Keratinocyte (primary cell): ENCODE data around the gene OR10A2. TPM values are rescaled to one million over a fixed set of nuclear protein-coding genes. Genes with fewer than 3 reads are reported as not detected.

Source experiments
- DNase-seq: peaks from one replicate; pipeline ENCODE4 v3.0.0-alpha.2; 2011; ENCODE audit warnings: low read depth, missing footprints, low spot score
- FAIRE-seq: peaks from 2 replicates; lab custom pipeline; 2011; peaks lifted over from hg19 to GRCh38; lab: Jason Lieb, UNC
- H2AFZ ChIP-seq: 2 replicates; pipeline ENCODE4 v1.6.0; 2012; ENCODE audit warnings: low read length, control low read depth, inconsistent platforms; ENCODE audit not compliant: control insufficient read depth
- H3K27ac ChIP-seq: 2 replicates; pipeline ENCODE4 v1.5.1; 2011; ENCODE audit warnings: low read length; ENCODE audit not compliant: control insufficient read depth, insufficient read depth
- H3K27me3 ChIP-seq: 3 replicates; pipeline ENCODE4 v1.6.0; 2011; ENCODE audit warnings: low read length; ENCODE audit not compliant: control insufficient read depth, insufficient read depth; ENCODE audit errors: extremely low read depth
- H3K36me3 ChIP-seq, 2 experiments: 2 replicates in 1 of 2; 3 replicates in 1 of 2; pipeline ENCODE4 v1.5.1; 2011; ENCODE audit warnings: low read length in 2 of 2, mild to moderate bottlenecking in 1 of 2; ENCODE audit not compliant: control insufficient read depth in 2 of 2, insufficient read depth in 2 of 2; ENCODE audit errors: extremely low read depth in 1 of 2
- H3K4me1 ChIP-seq: 3 replicates; pipeline ENCODE4 v1.5.1; 2011; ENCODE audit warnings: low read length; ENCODE audit not compliant: control insufficient read depth, insufficient read depth; ENCODE audit errors: extremely low read depth
- H3K4me2 ChIP-seq: 3 replicates; pipeline ENCODE4 v1.6.0; 2011; ENCODE audit warnings: low read depth, low read length; ENCODE audit not compliant: control insufficient read depth, insufficient read depth; ENCODE audit errors: extremely low read depth
- H3K4me3 ChIP-seq, 3 experiments: fragments of 200-600 bp in 1 of 3; sonication (generic) in 1 of 3; 2 replicates in 2 of 3; 3 replicates in 1 of 3; pipeline ENCODE4 v1.5.1; 2011 to 2016; ENCODE audit warnings: low read length in 3 of 3, mild to moderate bottlenecking in 3 of 3, control low read depth in 2 of 3, inconsistent platforms in 1 of 3, low read depth in 1 of 3, mixed read lengths in 1 of 3, mixed run types in 1 of 3, moderate library complexity in 1 of 3; ENCODE audit not compliant: control insufficient read depth in 2 of 3, insufficient read depth in 2 of 3; ENCODE audit errors: extremely low read depth in 1 of 3
- H3K79me2 ChIP-seq: 2 replicates; pipeline ENCODE4 v1.6.0; 2012; ENCODE audit warnings: low read length; ENCODE audit not compliant: control insufficient read depth, insufficient read depth
- H3K9ac ChIP-seq: 3 replicates; pipeline ENCODE4 v1.6.0; 2011; ENCODE audit warnings: low read length; ENCODE audit not compliant: control insufficient read depth, insufficient read depth; ENCODE audit errors: extremely low read depth
- H3K9me1 ChIP-seq: 3 replicates; pipeline ENCODE4 v1.6.0; 2011; ENCODE audit warnings: low read length; ENCODE audit not compliant: control insufficient read depth, insufficient read depth; ENCODE audit errors: extremely low read depth
- H3K9me3 ChIP-seq: 2 replicates; pipeline ENCODE4 v1.5.1; 2012; ENCODE audit warnings: low read depth, low read length; ENCODE audit not compliant: control insufficient read depth
- H4K20me1 ChIP-seq: 3 replicates; pipeline ENCODE4 v1.6.0; 2011; ENCODE audit warnings: low read length; ENCODE audit not compliant: control insufficient read depth, insufficient read depth; ENCODE audit errors: extremely low read depth
- CTCF ChIP-seq, 3 experiments: IDR thresholded peaks in 1 of 3; conservative IDR thresholded peaks in 1 of 3; optimal IDR thresholded peaks in 1 of 3; 2 replicates in 2 of 3; 3 replicates in 1 of 3; pipeline versions ENCODE3 to v1.5.1; 2011; ENCODE audit warnings: low read length in 3 of 3, mild to moderate bottlenecking in 3 of 3, moderate library complexity in 2 of 3, control low read depth in 1 of 3, inconsistent platforms in 1 of 3; ENCODE audit not compliant: insufficient read depth in 2 of 3; ENCODE audit errors: extremely low read depth in 1 of 3
- EZH2 ChIP-seq: IDR thresholded peaks from one replicate; pipeline ENCODE4 v1.6.1; 2012; ENCODE audit warnings: inconsistent platforms, mild to moderate bottlenecking, low read length, moderate library complexity
- dilution Hi-C: fragments of 300-500 bp; cut with MboI; formaldehyde crosslinking; loops from one replicate; pipeline ENCODE4 v1.7.0; 2020; ENCODE audit warnings: low sequenced_read_pairs; ENCODE audit not compliant: extremely low pct_ligation_motif_present
- polyA plus RNA-seq, 5 experiments: library from polyadenylated mRNA; depleted of rRNA in 3 of 5; stranded (reverse) in 3 of 5; stranded (forward) in 1 of 5; unstranded in 1 of 5; fragments of >200 nt; gene quantifications; 1 replicate in 1 of 5; 2 replicates in 3 of 5; 3 replicates in 1 of 5; pipeline versions ENCODE4 v1.2.1 to v1.2.3, GENCODE V29; 2011 to 2012; ENCODE audit warnings: missing spikeins in 2 of 5, low read depth in 1 of 5, low replicate concordance in 1 of 5

OR10A2 gene
- polyA plus RNA-seq, 1 donor (not counting 4 experiments of a cell fraction or from before 2014, with no cell fraction given), result not detected

- Histone ChIP-seq H3K9ac (no peak overlapping the region), H3K27me3 (no peaks in the 10 kb centered on the region), H3K4me3 (no peak overlapping the region), H3K9me1 (no peaks in the 10 kb centered on the region), H2AFZ (no peak overlapping the region), H3K27ac (no peak overlapping the region), H3K79me2 (no peaks in the 10 kb centered on the region), H3K4me2 (no peak overlapping the region), H4K20me1 (no peaks in the 10 kb centered on the region), H3K4me1 (no peaks in the 10 kb centered on the region), H3K9me3 (no peaks in the 10 kb centered on the region), H3K36me3 (no peaks in the 10 kb centered on the region)
- DNase-seq, result no peak
- dilution Hi-C loops, result no loop called here
- no peak for FAIRE-seq
- TF ChIP-seq CTCF (optimal IDR thresholded peaks at IDR 0.05 in 1 of 3, IDR thresholded peaks at IDR 0.05 in 1 of 3, conservative IDR thresholded peaks at IDR 0.05 in 1 of 3; ENCODE audit: extremely low read depth in 1 of 3, insufficient read depth in 2 of 3, low read length in 3 of 3) (no peak), EZH2 (no peak)
Measured at GRCh38 chr11:6824136-6824823, 38.6 kb upstream of the OR10A2 start.

- dilution Hi-C loops, result no loop called here
- Histone ChIP-seq H3K9me1 (no peaks in the 10 kb centered on the region), H3K4me1 (no peaks in the 10 kb centered on the region), H3K4me2 (no peak overlapping the region), H4K20me1 (no peaks in the 10 kb centered on the region), H3K9me3 (no peaks in the 10 kb centered on the region), H3K79me2 (no peaks in the 10 kb centered on the region), H3K36me3 (no peaks in the 10 kb centered on the region), H3K4me3 (no peak overlapping the region), H3K27ac (no peak overlapping the region), H2AFZ (no peak overlapping the region), H3K27me3 (no peaks in the 10 kb centered on the region), H3K9ac (no peak overlapping the region)
- no peak for FAIRE-seq
- TF ChIP-seq EZH2 (no peak), CTCF (optimal IDR thresholded peaks at IDR 0.05 in 1 of 3, IDR thresholded peaks at IDR 0.05 in 1 of 3, conservative IDR thresholded peaks at IDR 0.05 in 1 of 3; ENCODE audit: extremely low read depth in 1 of 3, insufficient read depth in 2 of 3, low read length in 3 of 3) (no peak)
- no peak for DNase-seq
Measured at GRCh38 chr11:6825231-6825744, 37.6 kb upstream of the OR10A2 start.
